GM19463 (cell line): ENCODE measurements around the gene NR5A2.

Experiments used
- ATAC-seq: cut with Tn5 transposase; IDR thresholded peaks from one replicate; pipeline ENCODE4 v1.9.1; 2021; ENCODE audit warnings: mild to moderate bottlenecking, moderate library complexity; ENCODE audit not compliant: unreplicated experiment

The NR5A2 gene

GRCh38 chr1:200118779-200119505 is 91.4 kb downstream of the NR5A2 start:
- no peak for ATAC-seq

GRCh38 chr1:200121421-200121820 is 93.9 kb downstream of the NR5A2 start:
- ATAC-seq, result no peak

- ATAC-seq, result no peak
These were observed 96.8 kb downstream of the NR5A2 start for GRCh38 chr1:200124309-200124708.

- ATAC-seq, result no peak
These were observed 100.6 kb downstream of the NR5A2 start for GRCh38 chr1:200128081-200128480.

GRCh38 chr1:200128944-200129879 is 101.7 kb downstream of the NR5A2 start:
- peak; percentile 70 for ATAC-seq

GRCh38 chr1:200130552-200130951 is 103.0 kb downstream of the NR5A2 start:
- ATAC-seq, result no peak

- ATAC-seq, result no peak
These were observed 104.1 kb downstream of the NR5A2 start for GRCh38 chr1:200131551-200132125.

GRCh38 chr1:200133123-200133522 is 105.6 kb downstream of the NR5A2 start:
- ATAC-seq, result no peak

GRCh38 chr1:200134116-200134515 is 106.6 kb downstream of the NR5A2 start:
- no peak for ATAC-seq

GRCh38 chr1:200136384-200136783 is 108.9 kb downstream of the NR5A2 start:
- ATAC-seq, result no peak

- ATAC-seq, result peak; percentile 84
These were observed 112.2 kb downstream of the NR5A2 start for GRCh38 chr1:200139661-200140250.

- no peak for ATAC-seq
These were observed 115.8 kb downstream of the NR5A2 start for GRCh38 chr1:200143347-200143746.

- ATAC-seq, result no peak
These were observed 118.6 kb downstream of the NR5A2 start for GRCh38 chr1:200146100-200146499.

GRCh38 chr1:200147094-200147493 is 119.6 kb downstream of the NR5A2 start:
- no peak for ATAC-seq

GRCh38 chr1:200147742-200148141 is 120.2 kb downstream of the NR5A2 start:
- no peak for ATAC-seq

GRCh38 chr1:200150006-200150405 is 122.5 kb downstream of the NR5A2 start:
- ATAC-seq, result no peak

- ATAC-seq, result peak; percentile 37
These were observed 123.2 kb downstream of the NR5A2 start for GRCh38 chr1:200150721-200151120.

- no peak for ATAC-seq
These were observed 124.8 kb downstream of the NR5A2 start for GRCh38 chr1:200152336-200152735.

- peak; percentile 75 for ATAC-seq
These were observed 126.0 kb downstream of the NR5A2 start for GRCh38 chr1:200153277-200154055.

GRCh38 chr1:200154069-200154767 is 126.7 kb downstream of the NR5A2 start:
- peak; percentile 68 for ATAC-seq
